Mesothelial cell of epicardium (in vitro differentiated cells): ENCODE data around the gene ASB10. TPM values are rescaled to one million over a fixed set of nuclear protein-coding genes. Genes with fewer than 3 reads are reported as not detected.

Experiments
- DNase-seq, 2 experiments: peaks; one replicate each; pipeline ENCODE4 v3.0.0; 2021; ENCODE audit warnings: low spot score in 2 of 2; ENCODE audit not compliant: unreplicated experiment in 2 of 2
- H3K27ac Mint-ChIP-seq: 2 replicates; pipeline ENCODE4 v1.8.0; 2021; ENCODE audit warnings: mixed read lengths
- H3K27me3 Mint-ChIP-seq: 2 replicates; pipeline ENCODE4 v1.8.0; 2021; ENCODE audit warnings: low read depth, mixed read lengths
- H3K36me3 Mint-ChIP-seq: 2 replicates; pipeline ENCODE4 v1.8.0; 2021; ENCODE audit warnings: mixed read lengths
- H3K4me1 Mint-ChIP-seq: 2 replicates; pipeline ENCODE4 v1.8.0; 2021; ENCODE audit warnings: mixed read lengths
- H3K4me3 Mint-ChIP-seq: 2 replicates; pipeline ENCODE4 v1.8.0; 2021; ENCODE audit warnings: mild to moderate bottlenecking, moderate library complexity, mixed read lengths
- H3K9me3 Mint-ChIP-seq: 2 replicates; pipeline ENCODE4 v1.8.0; 2021; ENCODE audit warnings: mixed read lengths
- total RNA-seq: library from RNA; stranded (reverse); gene quantifications from 3 replicates; pipeline ENCODE4 v1.2.1, GENCODE V29; 2021
- TF ChIP-seq, protein P1 (sequence below): fragments of 200-600 bp; sonication (generic); IDR thresholded peaks from one replicate; pipeline ENCODE4 v1.5.0; 2021; ENCODE audit warnings: antibody characterized with exemption; ENCODE audit not compliant: unreplicated experiment

The ASB10 gene
- total RNA-seq, 1 donor from 2014 or later: not detected

DNA sequence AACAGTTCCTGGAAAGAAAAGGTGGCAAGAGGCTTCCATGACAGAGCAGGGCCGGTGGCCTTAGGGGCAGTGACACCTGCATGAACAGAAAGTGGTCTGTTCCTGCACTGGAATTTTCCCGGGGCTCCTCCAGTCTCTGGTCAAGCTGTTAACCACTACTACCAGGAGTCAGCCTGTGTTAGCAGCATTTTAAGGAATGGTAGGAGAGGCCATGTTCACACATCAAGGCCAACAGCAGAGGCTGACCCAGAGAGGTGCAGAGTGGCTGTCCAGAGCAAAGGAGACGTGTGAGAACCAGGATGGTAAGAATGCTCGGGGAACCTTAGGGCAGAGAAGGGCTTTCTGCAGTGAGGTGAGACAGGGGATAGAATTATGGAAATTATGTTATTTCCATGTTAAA, 14.7 kb upstream of the ASB10 start:
- peaks cover 2% of the 10 kb centered on the region for H3K4me1 Mint-ChIP-seq
- no peaks in the 10 kb centered on the region for H3K36me3 Mint-ChIP-seq
- peaks cover 50% of the 10 kb centered on the region for H3K27me3 Mint-ChIP-seq
- no peak for DNase-seq
- H3K9me3 Mint-ChIP-seq: no peaks in the 10 kb centered on the region
- H3K27ac Mint-ChIP-seq: no peak overlapping the region
- H3K4me3 Mint-ChIP-seq: no peak overlapping the region
- TF ChIP-seq, protein P1, sequence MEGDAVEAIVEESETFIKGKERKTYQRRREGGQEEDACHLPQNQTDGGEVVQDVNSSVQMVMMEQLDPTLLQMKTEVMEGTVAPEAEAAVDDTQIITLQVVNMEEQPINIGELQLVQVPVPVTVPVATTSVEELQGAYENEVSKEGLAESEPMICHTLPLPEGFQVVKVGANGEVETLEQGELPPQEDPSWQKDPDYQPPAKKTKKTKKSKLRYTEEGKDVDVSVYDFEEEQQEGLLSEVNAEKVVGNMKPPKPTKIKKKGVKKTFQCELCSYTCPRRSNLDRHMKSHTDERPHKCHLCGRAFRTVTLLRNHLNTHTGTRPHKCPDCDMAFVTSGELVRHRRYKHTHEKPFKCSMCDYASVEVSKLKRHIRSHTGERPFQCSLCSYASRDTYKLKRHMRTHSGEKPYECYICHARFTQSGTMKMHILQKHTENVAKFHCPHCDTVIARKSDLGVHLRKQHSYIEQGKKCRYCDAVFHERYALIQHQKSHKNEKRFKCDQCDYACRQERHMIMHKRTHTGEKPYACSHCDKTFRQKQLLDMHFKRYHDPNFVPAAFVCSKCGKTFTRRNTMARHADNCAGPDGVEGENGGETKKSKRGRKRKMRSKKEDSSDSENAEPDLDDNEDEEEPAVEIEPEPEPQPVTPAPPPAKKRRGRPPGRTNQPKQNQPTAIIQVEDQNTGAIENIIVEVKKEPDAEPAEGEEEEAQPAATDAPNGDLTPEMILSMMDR: no peak

DNA sequence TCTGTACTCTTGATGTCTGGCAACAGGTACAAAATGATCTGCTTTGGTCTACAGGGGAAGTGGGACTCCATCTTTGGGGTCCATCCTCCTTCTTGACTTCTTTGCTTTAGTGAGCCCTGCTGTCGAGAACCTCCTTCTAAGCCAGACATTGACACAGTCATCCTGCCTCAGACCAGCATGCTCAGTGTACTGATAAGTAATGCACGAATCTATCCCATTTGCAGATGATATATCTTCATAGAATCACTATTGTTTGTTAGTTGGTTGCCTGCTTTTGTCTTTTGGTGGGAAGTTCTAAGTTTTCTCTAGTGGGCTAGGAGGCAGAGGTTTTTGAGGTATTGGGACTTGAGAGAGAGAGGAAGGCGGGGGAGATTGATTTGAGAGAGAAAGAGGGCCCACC, 14.3 kb upstream of the ASB10 start:
- Mint-ChIP-seq H3K36me3 (no peaks in the 10 kb centered on the region), H3K27me3 (peaks cover 49% of the 10 kb centered on the region), H3K9me3 (no peaks in the 10 kb centered on the region), H3K4me1 (no peaks in the 10 kb centered on the region), H3K4me3 (no peak overlapping the region), H3K27ac (no peak overlapping the region)
- TF ChIP-seq, protein P1: no peak
- DNase-seq: no peak

- no peaks in the 10 kb centered on the region for H3K9me3 Mint-ChIP-seq
- H3K4me3 Mint-ChIP-seq: no peak overlapping the region
- H3K4me1 Mint-ChIP-seq: no peaks in the 10 kb centered on the region
- no peak for DNase-seq
- peaks cover 30% of the 10 kb centered on the region for H3K27me3 Mint-ChIP-seq
- no peak overlapping the region for H3K27ac Mint-ChIP-seq
- TF ChIP-seq, protein P1: no peak
- no peaks in the 10 kb centered on the region for H3K36me3 Mint-ChIP-seq
Measured at GRCh38 chr7:151198945-151199848, 12.1 kb upstream of the ASB10 start.

GRCh38 chr7:151197932-151198331, 10.9 kb upstream of the ASB10 start:
- no peak overlapping the region for H3K4me3 Mint-ChIP-seq

GRCh38 chr7:151195616-151196450, 8.8 kb upstream of the ASB10 start:
- Mint-ChIP-seq H3K27ac (no peak overlapping the region), H3K9me3 (no peaks in the 10 kb centered on the region), H3K36me3 (no peaks in the 10 kb centered on the region), H3K4me1 (no peaks in the 10 kb centered on the region), H3K4me3 (no peak overlapping the region), H3K27me3 (peaks cover 12% of the 10 kb centered on the region)
- TF ChIP-seq, protein P1: no peak
- no peak for DNase-seq

More at GRCh38 chr7:151197932-151198331, 10.9 kb upstream of the ASB10 start:
- Mint-ChIP-seq H3K9me3 (no peaks in the 10 kb centered on the region), H3K4me1 (no peaks in the 10 kb centered on the region), H3K27ac (no peak overlapping the region), H3K27me3 (peaks cover 24% of the 10 kb centered on the region), H3K36me3 (no peaks in the 10 kb centered on the region)
- DNase-seq: no peak
- TF ChIP-seq, protein P1: no peak
